GM19099 (cell line): ENCODE measurements around the gene OR2H2.

Experiments
- POLR2A ChIP-seq: IDR thresholded peaks from 3 replicates; pipeline ENCODE4 v1.6.1; 2011; ENCODE audit warnings: low read depth; ENCODE audit not compliant: insufficient read length; ENCODE audit errors: extremely low read depth

The OR2H2 gene

GRCh38 chr6:29567541-29567940, 17.4 kb upstream of the OR2H2 start:
- TF ChIP-seq POLR2A, result no peak

DNA sequence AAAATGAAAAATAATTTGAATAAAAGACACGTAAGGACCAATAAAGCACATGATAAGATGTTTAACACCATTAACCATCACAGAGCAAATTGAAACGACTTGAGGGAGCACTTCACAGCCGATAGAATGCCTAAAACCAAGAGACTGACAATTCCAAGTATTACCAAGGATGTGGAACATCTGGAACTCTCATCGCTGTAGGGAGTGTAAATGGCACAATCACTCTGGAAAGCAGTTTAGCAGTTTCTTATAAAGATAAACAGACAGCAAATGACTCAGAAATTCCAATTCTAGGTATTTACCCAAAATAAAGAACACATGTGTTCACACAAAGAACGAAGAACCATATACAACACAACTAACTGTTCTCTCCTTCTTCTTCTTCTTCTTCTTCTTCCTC, 16.9 kb upstream of the OR2H2 start:
- no peak for TF ChIP-seq POLR2A

DNA sequence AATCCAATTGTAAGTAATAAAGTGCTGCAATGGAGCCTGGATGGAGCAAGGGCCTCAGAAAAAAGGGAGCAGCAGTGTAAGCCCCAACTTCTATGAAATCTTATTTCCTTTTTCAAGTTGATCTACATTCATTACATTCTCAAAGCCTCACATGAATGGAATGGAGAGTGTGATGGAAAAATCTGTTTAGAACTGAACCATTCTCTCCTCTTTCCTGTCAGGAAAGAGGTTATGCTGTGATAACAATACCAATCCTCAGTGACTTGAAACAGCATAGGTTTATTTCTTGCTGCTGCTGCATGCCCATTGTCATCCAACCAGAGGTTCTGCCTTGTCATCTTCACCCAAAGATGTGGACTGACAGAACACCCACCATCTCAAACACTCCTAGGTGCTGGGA, 8.9 kb upstream of the OR2H2 start:
- TF ChIP-seq POLR2A, result no peak

DNA sequence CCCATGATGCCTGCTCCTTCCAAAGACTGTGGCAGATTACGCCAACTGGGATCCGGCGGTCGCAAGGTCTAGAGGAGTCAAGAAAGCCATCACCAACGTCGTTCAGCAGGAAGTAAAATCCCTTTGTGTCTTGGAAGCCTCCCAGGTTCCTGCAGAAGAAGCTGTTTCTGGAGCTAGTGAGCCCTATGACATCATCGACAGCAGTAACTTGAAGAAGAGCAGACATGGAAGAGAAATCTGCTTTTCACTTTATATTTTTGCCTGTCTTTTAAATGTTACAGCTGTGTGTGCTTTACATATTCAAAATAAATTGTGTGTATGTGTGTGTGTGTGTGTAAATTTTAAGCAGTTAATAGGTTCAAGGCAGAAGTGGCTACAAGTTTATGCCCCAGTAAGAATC, 7.4 kb upstream of the OR2H2 start:
- no peak for TF ChIP-seq POLR2A

- TF ChIP-seq POLR2A, result no peak
Observed at GRCh38 chr6:29589423-29590048, 4.6 kb downstream of the OR2H2 start.

DNA sequence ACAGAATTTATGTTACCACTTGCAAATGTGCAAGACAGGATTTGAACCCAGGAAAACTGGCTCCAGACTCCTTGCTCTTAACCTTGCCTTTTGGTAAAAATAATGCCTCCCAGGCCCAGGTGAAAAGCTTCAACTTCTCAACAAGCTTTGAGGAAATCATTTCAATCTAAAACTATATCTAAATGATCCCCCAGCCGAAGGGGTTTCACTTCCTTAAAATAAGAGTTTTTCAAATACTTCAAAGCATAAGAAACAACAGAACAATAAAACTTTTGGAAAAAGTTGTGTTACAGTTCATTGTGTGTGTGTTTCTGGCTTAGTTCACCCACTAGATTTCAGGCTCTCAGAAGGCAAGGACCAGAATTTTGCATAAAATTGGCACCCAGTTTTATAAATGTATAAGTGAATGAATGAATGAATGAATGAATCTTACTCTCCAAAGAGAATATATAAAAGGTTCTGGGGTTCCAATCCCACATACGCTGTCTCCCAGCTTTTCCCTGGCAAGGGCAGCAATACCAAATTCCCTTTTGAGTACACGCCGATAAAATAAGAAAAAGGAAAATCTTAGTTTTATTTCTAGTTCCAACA, 5.4 kb downstream of the OR2H2 start:
- no peak for TF ChIP-seq POLR2A

DNA sequence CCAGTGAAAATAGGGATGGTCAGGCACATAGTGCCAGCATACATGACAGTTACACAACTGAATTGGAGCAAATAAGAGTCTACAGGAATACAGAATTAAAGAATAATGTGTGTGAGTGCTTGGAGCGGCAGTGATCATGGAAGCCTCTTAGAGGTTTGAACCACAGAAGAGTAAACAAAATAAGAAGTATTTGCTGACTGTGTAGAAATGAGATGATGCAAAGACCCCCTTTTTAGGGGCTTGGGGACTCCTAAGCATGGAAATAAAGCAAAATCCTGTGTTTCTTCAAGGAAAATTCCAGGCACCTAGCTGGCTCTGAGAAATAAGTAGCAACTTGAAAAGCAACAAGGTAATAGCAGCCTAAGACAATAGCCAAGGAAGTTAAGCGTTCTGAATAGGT, 6.8 kb downstream of the OR2H2 start:
- TF ChIP-seq POLR2A, result no peak

- no peak for TF ChIP-seq POLR2A
Observed at GRCh38 chr6:29593199-29593855, 8.4 kb downstream of the OR2H2 start.

GRCh38 chr6:29596381-29596900, 11.5 kb downstream of the OR2H2 start:
- TF ChIP-seq POLR2A, result no peak

DNA sequence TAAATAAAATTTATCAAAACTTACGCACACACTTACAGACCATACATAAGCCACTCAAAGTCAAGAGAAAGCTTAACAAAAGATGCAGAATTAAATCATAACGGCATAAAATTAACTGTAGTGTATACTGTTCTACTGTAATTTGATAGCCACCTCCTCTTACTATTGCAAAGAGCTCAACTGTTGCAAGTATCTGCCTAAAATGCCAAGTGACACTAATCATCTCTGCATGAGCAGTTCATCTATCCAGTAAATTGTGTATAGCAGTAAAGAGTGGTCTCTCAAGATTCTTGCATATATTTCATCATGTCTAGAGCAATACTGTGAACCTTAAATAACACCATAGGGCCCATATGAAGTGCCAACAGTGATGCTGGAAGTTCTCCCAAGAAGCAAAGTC, 12.3 kb downstream of the OR2H2 start:
- TF ChIP-seq POLR2A, result no peak

DNA sequence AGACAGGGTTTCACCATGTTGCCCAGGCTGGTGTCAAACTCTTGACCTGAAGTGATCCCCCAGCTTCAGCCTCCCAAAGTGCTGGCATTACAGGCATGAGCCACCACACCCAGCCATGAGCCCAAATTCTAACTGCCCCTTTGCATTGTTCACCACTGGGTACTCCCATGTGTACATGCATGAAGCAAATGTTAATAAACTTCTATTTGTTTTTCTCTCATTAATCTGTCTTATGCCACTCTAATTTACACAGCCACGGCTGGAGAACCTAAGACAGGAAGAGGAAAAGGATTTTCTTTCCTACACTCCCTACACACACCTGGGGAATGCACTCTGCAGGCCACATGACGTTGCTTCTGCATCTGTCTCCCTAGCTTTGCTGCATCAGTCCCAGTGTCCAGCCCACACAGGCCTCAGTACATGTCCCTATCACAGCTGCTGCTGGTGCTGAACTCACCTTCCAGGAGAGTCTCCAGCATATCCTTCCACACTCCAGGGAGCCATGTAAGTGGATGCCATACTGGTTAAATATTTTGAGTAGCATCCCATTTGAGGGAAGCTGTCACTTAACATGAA, 13.3 kb downstream of the OR2H2 start:
- TF ChIP-seq POLR2A, result no peak

DNA sequence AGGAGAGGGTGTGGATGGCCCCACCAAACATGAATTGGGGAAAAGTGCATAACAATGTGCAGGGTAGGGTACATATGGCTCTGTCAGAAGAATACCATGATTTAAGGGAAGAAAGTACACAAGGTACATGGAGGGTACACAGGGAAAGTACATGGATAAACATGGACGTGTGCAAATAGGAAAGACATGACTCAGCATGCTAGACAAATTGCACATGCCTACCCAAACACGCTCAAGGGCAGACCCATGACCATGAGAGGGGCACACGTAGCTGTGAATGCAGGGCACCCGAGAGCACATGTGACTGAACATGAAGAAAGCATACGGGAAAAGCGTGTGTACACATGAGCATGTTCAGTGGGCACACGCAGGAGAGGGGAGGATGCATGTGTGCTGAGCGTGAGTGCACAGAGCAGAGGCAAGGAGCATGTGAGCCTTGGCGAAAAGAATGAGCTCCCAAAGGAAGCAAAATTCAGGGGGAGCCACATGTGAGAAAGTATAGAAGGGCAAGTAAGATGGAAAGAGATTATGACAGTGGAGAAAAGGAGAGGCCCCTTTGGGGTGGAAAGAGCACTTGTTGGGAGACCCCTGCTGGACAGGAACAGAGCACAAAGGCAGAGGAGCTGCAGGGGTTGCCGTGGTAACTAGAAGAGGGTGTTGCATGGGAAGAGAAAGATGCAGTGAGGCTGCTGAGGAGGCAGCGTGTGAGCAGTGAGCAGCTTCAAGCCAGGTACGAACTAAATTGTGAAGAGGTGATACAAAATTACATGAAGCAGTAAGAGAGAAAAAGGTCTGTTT, 17.8 kb downstream of the OR2H2 start:
- no peak for TF ChIP-seq POLR2A

- TF ChIP-seq POLR2A, result no peak
Observed at GRCh38 chr6:29603456-29603855, 18.5 kb downstream of the OR2H2 start.

DNA sequence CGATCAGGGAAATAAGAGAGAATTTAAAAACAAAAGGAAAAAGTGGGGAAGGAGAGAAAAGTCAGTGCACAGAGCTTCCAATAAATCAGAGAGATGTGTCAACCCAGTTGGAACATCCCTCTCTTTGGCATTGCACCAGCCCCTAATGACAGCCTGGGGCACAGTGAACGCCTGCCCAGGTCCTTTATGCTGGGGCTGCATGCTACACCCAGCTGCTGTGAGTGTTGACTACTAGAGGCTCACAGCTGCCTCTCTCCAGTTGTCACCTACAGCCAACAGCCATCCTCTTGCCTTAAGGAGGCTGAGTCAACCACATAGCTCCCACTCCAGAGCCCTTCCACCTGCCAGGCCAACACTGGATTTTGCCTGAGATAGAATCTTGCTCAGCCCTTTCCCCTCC, 19.0 kb downstream of the OR2H2 start:
- no peak for TF ChIP-seq POLR2A

DNA sequence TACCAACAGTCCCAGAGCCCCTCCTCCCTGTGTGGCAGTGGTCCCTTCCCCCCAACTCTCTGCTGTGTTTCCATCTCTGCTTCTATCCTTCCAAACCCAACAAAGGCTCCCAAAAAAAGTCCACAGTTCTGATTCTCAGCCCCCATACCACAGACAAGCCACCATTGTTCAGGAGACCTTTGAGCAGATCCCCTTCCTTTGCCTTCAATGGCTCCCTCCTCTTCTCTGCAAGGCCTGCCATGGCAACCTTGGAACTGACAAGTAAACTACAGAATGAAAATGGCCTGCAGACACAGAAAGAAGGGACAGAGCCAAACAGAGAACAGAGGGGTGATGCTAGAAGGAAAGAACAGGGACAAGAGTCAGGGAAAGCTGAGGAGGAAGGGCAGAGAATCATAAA, 23.2 kb downstream of the OR2H2 start:
- no peak for TF ChIP-seq POLR2A
